Liver (tissue), 2 donors: ENCODE measurements around the gene KANSL1.

ENCODE experiments used
- REST ChIP-seq: IDR thresholded peaks from 2 replicates; pipeline ENCODE4 v1.6.1; 2016; ENCODE audit warnings: antibody characterized with exemption, mild to moderate bottlenecking
- TAF1 ChIP-seq: conservative IDR thresholded peaks from 2 replicates; pipeline ENCODE4 v1.6.1; 2016; ENCODE audit warnings: antibody characterized with exemption, mild to moderate bottlenecking
- donor health status: healthy.

GRCh38 chr17:46195217-46195855 is 2.1 kb upstream of the KANSL1 start:
- TF ChIP-seq TAF1 (no peak), REST (no peak)
